Peyer's patch (tissue), 4 donors: Measurements from ENCODE around the gene ADIPOR2.
"Not testable (repeated sequence)": the region's sequence is repeated elsewhere in the genome, so short reads cannot be mapped to it uniquely, and the experiment has no call there.

Source experiments
- POLR2A ChIP-seq, 2 donors: fragments of 450-650 bp; IDR thresholded peaks; one replicate each; pipeline ENCODE4 v1.5.1; 2017; ENCODE audit warnings: antibody characterized with exemption in 2 of 2, mild to moderate bottlenecking in 2 of 2, moderate library complexity in 2 of 2
- TF ChIP-seq, protein P1 (sequence below), 6 experiments: fragments of 450-650 bp in 4 of 6; fragments of 200-600 bp in 2 of 6; sonication (generic) in 1 of 6; IDR thresholded peaks; one replicate each; pipeline ENCODE4 v1.5.1; 2017 to 2019; ENCODE audit warnings: antibody characterized with exemption in 6 of 6, mild to moderate bottlenecking in 3 of 6, moderate library complexity in 1 of 6

DNA sequence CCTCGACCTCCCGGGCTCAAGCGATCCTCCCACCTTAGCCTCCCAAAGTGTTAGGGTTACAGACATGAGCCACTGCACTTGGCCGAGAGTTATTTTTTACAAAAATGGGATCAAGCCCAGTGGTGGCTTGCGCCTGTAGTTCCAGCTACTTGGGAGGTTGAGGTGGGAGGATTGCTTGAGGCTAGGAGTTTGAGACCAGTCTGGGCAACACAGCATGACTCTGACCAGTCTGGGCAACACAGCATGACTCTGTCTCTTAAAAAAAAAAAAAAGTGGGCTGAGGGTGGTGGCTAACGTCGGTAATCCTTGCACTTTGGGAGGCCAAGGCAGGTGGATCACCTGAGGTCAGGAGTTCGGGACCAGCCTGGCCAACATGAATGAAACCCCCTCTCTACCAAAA is 4.2 kb downstream of the ADIPOR2 start:
- not testable (repeated sequence) for TF ChIP-seq POLR2A (IDR thresholded peaks at IDR 0.05)
- TF ChIP-seq, protein P1, sequence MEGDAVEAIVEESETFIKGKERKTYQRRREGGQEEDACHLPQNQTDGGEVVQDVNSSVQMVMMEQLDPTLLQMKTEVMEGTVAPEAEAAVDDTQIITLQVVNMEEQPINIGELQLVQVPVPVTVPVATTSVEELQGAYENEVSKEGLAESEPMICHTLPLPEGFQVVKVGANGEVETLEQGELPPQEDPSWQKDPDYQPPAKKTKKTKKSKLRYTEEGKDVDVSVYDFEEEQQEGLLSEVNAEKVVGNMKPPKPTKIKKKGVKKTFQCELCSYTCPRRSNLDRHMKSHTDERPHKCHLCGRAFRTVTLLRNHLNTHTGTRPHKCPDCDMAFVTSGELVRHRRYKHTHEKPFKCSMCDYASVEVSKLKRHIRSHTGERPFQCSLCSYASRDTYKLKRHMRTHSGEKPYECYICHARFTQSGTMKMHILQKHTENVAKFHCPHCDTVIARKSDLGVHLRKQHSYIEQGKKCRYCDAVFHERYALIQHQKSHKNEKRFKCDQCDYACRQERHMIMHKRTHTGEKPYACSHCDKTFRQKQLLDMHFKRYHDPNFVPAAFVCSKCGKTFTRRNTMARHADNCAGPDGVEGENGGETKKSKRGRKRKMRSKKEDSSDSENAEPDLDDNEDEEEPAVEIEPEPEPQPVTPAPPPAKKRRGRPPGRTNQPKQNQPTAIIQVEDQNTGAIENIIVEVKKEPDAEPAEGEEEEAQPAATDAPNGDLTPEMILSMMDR (IDR thresholded peaks at IDR 0.05): not testable (repeated sequence)
